Measurements from ENCODE around the gene AP5S1. TPM values are rescaled to one million over a fixed set of nuclear protein-coding genes. Genes with fewer than 3 reads are reported as not detected.

The AP5S1 gene
- total and polyA plus RNA-seq, 9 of the 15 experiments (the other 6 are each of a cell fraction or from before 2014, with no cell fraction given), result 2.6 to 8.8 (median 4.4) TPM

- TF ChIP-seq ZBTB1 (CRISPR knock-in tag; IDR thresholded peaks at IDR 0.05; ENCODE audit: borderline replicate concordance, low read depth), result no peak
- no peak for TF ChIP-seq E2F8 (IDR thresholded peaks at IDR 0.05; ENCODE audit: low read depth, partially characterized antibody)
- no peak for TF ChIP-seq WHSC1 (IDR thresholded peaks at IDR 0.05; ENCODE audit: low read length)
Observed at GRCh38 chr20:3865887-3866407, 45.6 kb downstream of the AP5S1 start (continued).

GRCh38 chr20:3866464-3866863 is 46.1 kb downstream of the AP5S1 start:
- Histone ChIP-seq H3K4me2 (ENCODE audit: insufficient read depth, low read length) (no peak overlapping the region), H3K4me1 (replicated peaks in 1 of 2; ENCODE audit: control insufficient read depth in 2 of 2, insufficient read depth in 2 of 2, low read length in 2 of 2) (peaks cover 0 to 3% of the 10 kb centered on the region in 2 experiments; a peak in 2 of 5 replicates), H2AFZ (ENCODE audit: low read depth, low read length) (no peak overlapping the region), H4K20me1 (replicated peaks; ENCODE audit: control insufficient read depth, insufficient read depth, low read length) (no peaks in the 10 kb centered on the region), H3K9me3 (replicated peaks; ENCODE audit: control insufficient read depth, insufficient read depth, low read depth, low read length) (peaks cover 4% of the 10 kb centered on the region; the same call in 1 of the 2 replicates), H3K36me3 (ENCODE audit: control insufficient read depth, insufficient read depth, low read length) (peaks cover 58% of the 10 kb centered on the region), H3K9ac (ENCODE audit: insufficient read depth in 1 of 2, low read depth in 2 of 2, low read length in 2 of 2) (peak overlapping the region in 1 of 2 experiments; percentile 13; a peak in 1 of 4 replicates), H3K4me3 (no peak overlapping the region), H3K27ac (ENCODE audit: extremely low read depth, low read depth, low read length) (no peak overlapping the region), H3K79me2 (ENCODE audit: control insufficient read depth, insufficient read depth, low read length) (no peaks in the 10 kb centered on the region), H3K27me3 (ENCODE audit: control insufficient read depth in 2 of 2, insufficient read depth in 2 of 2, low read length in 2 of 2) (no peaks in the 10 kb centered on the region; a peak in 1 of 5 replicates), H3K9me1 (ENCODE audit: control insufficient read depth, insufficient read depth, low read length) (peaks cover 2% of the 10 kb centered on the region)
- ATAC-seq (no peak), FAIRE-seq (no peak), DNase-seq (ENCODE audit: extremely low read depth in 1 of 4, low spot score in 3 of 4) (no peak)
- BruUV-seq (replicated peaks), result no TSS peak
- intact Hi-C loops (cut with micrococcal nuclease) (no loop called here), in situ Hi-C loops (cut with MboI) (no loop called here)
- WGBS (ENCODE audit: insufficient coverage, low coverage, missing lambda C conversion rate), result no CpG with 5 or more reads among the region's 3 CpGs
- CTCF ChIA-PET (ENCODE audit: low intra/inter-chr PET ratio), result no interaction called here
- TF ChIP-seq GATAD2B (IDR thresholded peaks at IDR 0.05; ENCODE audit: borderline replicate concordance) (no peak), POLR2G (IDR thresholded peaks at IDR 0.05; ENCODE audit: low read depth, low read length) (peak; percentile 18; the same call in 1 of the 2 replicates)
- POLR2A ChIA-PET, result interaction anchor here (0.6 to 2.3 kb wide), 3 partner anchors 11 to 266 kb away, joined by 3 to 7 read pairs (median 3); no protein-coding TSS in a partner anchor

Measured in K562 (cell line).